ENCODE results near the gene CACNB1. TPM values are rescaled to one million over a fixed set of nuclear protein-coding genes. Genes with fewer than 3 reads are reported as not detected.

Gene CACNB1
- total and polyA plus RNA-seq, 2 of the 13 experiments (the other 11 are each of a cell fraction or from before 2014, with no cell fraction given) = 0.75 to 1.5 TPM

GRCh38 chr17:39244600-39245570 is 47.4 kb upstream of the CACNB1 start (continued):
- 0 out of 2 replicates have a peak, but pooled peaks have one; percentile 28 for TF ChIP-seq ZNF414 (CRISPR knock-in tag; IDR thresholded peaks at IDR 0.05)
- TF ChIP-seq ZFX (CRISPR knock-in tag; IDR thresholded peaks at IDR 0.05; ENCODE audit: low read depth) = peak; percentile 42; the same call in 1 of the 2 replicates
- no peak for TF ChIP-seq RBAK (CRISPR knock-in tag; IDR thresholded peaks at IDR 0.05)
- TF ChIP-seq ZNF672 (CRISPR knock-in tag; IDR thresholded peaks at IDR 0.05) = no peak
- peak; percentile 63; the same call in 1 of the 2 replicates for TF ChIP-seq KDM2A (CRISPR knock-in tag; IDR thresholded peaks at IDR 0.05; ENCODE audit: borderline replicate concordance, low read depth)
- TF ChIP-seq TGIF2 (CRISPR knock-in tag; IDR thresholded peaks at IDR 0.05) = no peak
- no peak for TF ChIP-seq PLRG1 (conservative IDR thresholded peaks at IDR 0.05)
- no peak for TF ChIP-seq JUN (CRISPR knock-in tag; IDR thresholded peaks at IDR 0.05)
- no peak for TF ChIP-seq ARID2 (CRISPR knock-in tag; IDR thresholded peaks at IDR 0.05; ENCODE audit: borderline replicate concordance)
- peak; percentile 20; the same call in 1 of the 2 replicates for TF ChIP-seq ZNF556 (CRISPR knock-in tag; IDR thresholded peaks at IDR 0.05; ENCODE audit: borderline replicate concordance)
- 0 out of 2 replicates have a peak, but pooled peaks have one; percentile 69 for TF ChIP-seq ZNF598 (CRISPR knock-in tag; IDR thresholded peaks at IDR 0.05; ENCODE audit: borderline replicate concordance)
- TF ChIP-seq ZNF337 (CRISPR knock-in tag; IDR thresholded peaks at IDR 0.05; ENCODE audit: borderline replicate concordance, low read depth) = no peak
- no peak for TF ChIP-seq FOXO4 (CRISPR knock-in tag; conservative IDR thresholded peaks at IDR 0.05)
- no peak for TF ChIP-seq SRY (CRISPR knock-in tag; IDR thresholded peaks at IDR 0.05)
- no peak for TF ChIP-seq HIVEP1 (CRISPR knock-in tag; IDR thresholded peaks at IDR 0.05)
- no peak for TF ChIP-seq ZC3H13 (CRISPR knock-in tag; IDR thresholded peaks at IDR 0.05)
- no peak for TF ChIP-seq RFXANK (CRISPR knock-in tag; IDR thresholded peaks at IDR 0.05)
- no peak for TF ChIP-seq NCOR1 (IDR thresholded peaks at IDR 0.05; ENCODE audit: borderline replicate concordance, low read length)
- no peak for TF ChIP-seq GFI1 (CRISPR knock-in tag; IDR thresholded peaks at IDR 0.05; ENCODE audit: borderline replicate concordance)
- no peak for TF ChIP-seq CENPT (CRISPR knock-in tag; IDR thresholded peaks at IDR 0.05; ENCODE audit: low read depth)
- TF ChIP-seq ZNF121 (CRISPR knock-in tag; IDR thresholded peaks at IDR 0.05) = no peak
- TF ChIP-seq TRAFD1 (CRISPR knock-in tag; IDR thresholded peaks at IDR 0.05; ENCODE audit: borderline replicate concordance) = 0 out of 2 replicates have a peak, but pooled peaks have one; percentile 42
- TF ChIP-seq PCBP1 (IDR thresholded peaks at IDR 0.05; ENCODE audit: borderline replicate concordance, low read depth, low read length) = no peak
- no peak for TF ChIP-seq ZBTB37 (CRISPR knock-in tag; IDR thresholded peaks at IDR 0.05)
- no peak; the same call in 1 of the 2 replicates for TF ChIP-seq ZNF225 (CRISPR knock-in tag; IDR thresholded peaks at IDR 0.05)
